Tibial artery (tissue), 4 donors: ENCODE results near the gene TTC39C.

Experiments
- DNase-seq, 2 donors: peaks; one replicate each; pipeline ENCODE4 v3.0.0-alpha.2; 2019
- H3K27ac ChIP-seq, 2 donors: fragments of 200-600 bp; sonication (generic) in 1 of 2; 1 replicate in 1 of 2; 2 replicates in 1 of 2; pipeline ENCODE4 v1.5.1; 2018 to 2019; ENCODE audit warnings: mild to moderate bottlenecking in 1 of 2
- H3K27me3 ChIP-seq, 2 donors: fragments of 200-600 bp; sonication (generic) in 1 of 2; one replicate each; pipeline versions ENCODE4 v1.5.1 to v1.6.0; 2016 to 2019
- H3K36me3 ChIP-seq, 3 donors: fragments of 200-600 bp; sonication (generic) in 2 of 3; one replicate each; pipeline ENCODE4 v1.5.1; 2016 to 2019; ENCODE audit warnings: mild to moderate bottlenecking in 2 of 3
- H3K4me1 ChIP-seq, 4 donors: fragments of 200-600 bp; sonication (generic) in 2 of 4; 1 replicate in 3 of 4; 2 replicates in 1 of 4; pipeline ENCODE4 v1.5.1; 2016 to 2019
- H3K4me3 ChIP-seq, 2 donors: fragments of 200-600 bp; sonication (generic) in 1 of 2; 1 replicate in 1 of 2; 2 replicates in 1 of 2; pipeline ENCODE4 v1.5.1; 2018 to 2019; ENCODE audit warnings: mild to moderate bottlenecking in 2 of 2
- H3K9me3 ChIP-seq, 3 donors: fragments of 200-600 bp; sonication (generic) in 1 of 3; one replicate each; pipeline ENCODE4 v1.5.1; 2016 to 2019
- CTCF ChIP-seq, 2 experiments: fragments of 200-600 bp in 1 of 2; fragments of 450-650 bp in 1 of 2; IDR thresholded peaks; one replicate each; pipeline ENCODE4 v1.5.1; 2017 to 2019; ENCODE audit warnings: antibody characterized with exemption in 2 of 2, mild to moderate bottlenecking in 1 of 2, moderate library complexity in 1 of 2
- intact Hi-C: fragments of 100-400 bp; cut with DNase I; formaldehyde crosslinking; loops from one replicate; pipeline ENCODE4 v1.15.0; 2023; ENCODE audit warnings: low total_unique reads

Gene TTC39C

GRCh38 chr18:24089076-24089475 lies 74.5 kb downstream of the TTC39C start:
- Histone ChIP-seq H3K27ac (no peak overlapping the region), H3K4me3 (no peak overlapping the region), H3K4me1 (peaks cover 0 to 5% (median 0%) of the 10 kb centered on the region in 4 donors), H3K27me3 (no peaks in the 10 kb centered on the region), H3K36me3 (peaks cover 0 to 18% (median 0%) of the 10 kb centered on the region in 3 donors), H3K9me3 (no peaks in the 10 kb centered on the region)
- intact Hi-C loops: loop anchor here (10.0 kb wide), 1 partner anchor 64 kb away; no protein-coding TSS in a partner anchor
- no peak for TF ChIP-seq CTCF (IDR thresholded peaks at IDR 0.05)
- no peak for DNase-seq

- Histone ChIP-seq H3K27me3 (no peaks in the 10 kb centered on the region), H3K27ac (no peak overlapping the region), H3K36me3 (peaks cover 0 to 11% (median 0%) of the 10 kb centered on the region in 3 donors), H3K4me1 (peaks cover 0 to 5% (median 0%) of the 10 kb centered on the region in 4 donors), H3K4me3 (no peak overlapping the region), H3K9me3 (no peaks in the 10 kb centered on the region)
- no peak for DNase-seq
- intact Hi-C loops: loop anchor here (10.0 kb wide), 1 partner anchor 65 kb away; no protein-coding TSS in a partner anchor
- TF ChIP-seq CTCF (IDR thresholded peaks at IDR 0.05): no peak
Measured at GRCh38 chr18:24089515-24090337, 75.2 kb downstream of the TTC39C start.

- Histone ChIP-seq H3K4me3 (no peak overlapping the region), H3K4me1 (peaks cover 0 to 5% (median 0%) of the 10 kb centered on the region in 4 donors), H3K27me3 (no peaks in the 10 kb centered on the region), H3K9me3 (no peaks in the 10 kb centered on the region), H3K36me3 (peaks cover 0 to 9% (median 0%) of the 10 kb centered on the region in 3 donors), H3K27ac (no peak overlapping the region)
- no peak for TF ChIP-seq CTCF (IDR thresholded peaks at IDR 0.05)
- DNase-seq: no peak
- intact Hi-C loops: no loop called here
Measured at GRCh38 chr18:24090876-24091275, 76.3 kb downstream of the TTC39C start.

GRCh38 chr18:24094561-24094960 lies 80.0 kb downstream of the TTC39C start:
- H3K4me1 ChIP-seq: no peaks in the 10 kb centered on the region
- no peak overlapping the region for H3K4me3 ChIP-seq
- DNase-seq: no peak
- intact Hi-C loops: no loop called here
- peaks cover 0 to 6% (median 0%) of the 10 kb centered on the region in 3 donors for H3K9me3 ChIP-seq
- peaks cover 0 to 6% (median 6%) of the 10 kb centered on the region in 3 donors for H3K36me3 ChIP-seq
- TF ChIP-seq CTCF (IDR thresholded peaks at IDR 0.05): no peak
- no peaks in the 10 kb centered on the region for H3K27me3 ChIP-seq
- H3K27ac ChIP-seq: no peak overlapping the region

GRCh38 chr18:24095976-24096375 lies 81.4 kb downstream of the TTC39C start:
- Histone ChIP-seq H3K4me3 (no peak overlapping the region), H3K27ac (no peak overlapping the region), H3K4me1 (no peaks in the 10 kb centered on the region), H3K27me3 (no peaks in the 10 kb centered on the region), H3K9me3 (peaks cover 0 to 6% (median 0%) of the 10 kb centered on the region in 3 donors), H3K36me3 (peaks cover 0 to 6% (median 6%) of the 10 kb centered on the region in 3 donors)
- DNase-seq: no peak
- intact Hi-C loops: no loop called here
- no peak for TF ChIP-seq CTCF (IDR thresholded peaks at IDR 0.05)
